HG03108 (cell line): ENCODE data around the gene HOXB6.

ENCODE experiments used
- ATAC-seq: cut with Tn5 transposase; IDR thresholded peaks from one replicate; pipeline ENCODE4 v1.9.1; 2021; ENCODE audit warnings: moderate library complexity; ENCODE audit not compliant: unreplicated experiment

HOXB6 gene

GRCh38 chr17:48636177-48637018 lies 31.6 kb upstream of the HOXB6 start:
- peak; percentile 52 for ATAC-seq

GRCh38 chr17:48634493-48635208 lies 29.9 kb upstream of the HOXB6 start:
- ATAC-seq = no peak

- no peak for ATAC-seq
Measured at GRCh38 chr17:48633266-48633677, 28.5 kb upstream of the HOXB6 start.

GRCh38 chr17:48632579-48633265 lies 27.9 kb upstream of the HOXB6 start:
- no peak for ATAC-seq

GRCh38 chr17:48631693-48632578 lies 27.1 kb upstream of the HOXB6 start:
- ATAC-seq = no peak

GRCh38 chr17:48630925-48631692 lies 26.3 kb upstream of the HOXB6 start:
- no peak for ATAC-seq

GRCh38 chr17:48630009-48630924 lies 25.5 kb upstream of the HOXB6 start:
- ATAC-seq = no peak

GRCh38 chr17:48629411-48629759 lies 24.6 kb upstream of the HOXB6 start:
- no peak for ATAC-seq

- ATAC-seq = no peak
Measured at GRCh38 chr17:48628649-48629410, 24.0 kb upstream of the HOXB6 start.

- ATAC-seq = no peak
Measured at GRCh38 chr17:48627623-48628521, 23.1 kb upstream of the HOXB6 start.

- no peak for ATAC-seq
Measured at GRCh38 chr17:48627118-48627597, 22.4 kb upstream of the HOXB6 start.

- no peak for ATAC-seq
Measured at GRCh38 chr17:48626245-48627117, 21.7 kb upstream of the HOXB6 start, which contains the start of gene HOXB9. Gene HOXB9 (minus strand): TSS chr17:48626358. CDS start chr17:48626269, 89 bp downstream.

GRCh38 chr17:48625495-48626244 lies 20.9 kb upstream of the HOXB6 start:
- no peak for ATAC-seq

- no peak for ATAC-seq
Measured at GRCh38 chr17:48624544-48625494, 20.0 kb upstream of the HOXB6 start.
